ENCODE measurements around the gene METTL8.

DNA sequence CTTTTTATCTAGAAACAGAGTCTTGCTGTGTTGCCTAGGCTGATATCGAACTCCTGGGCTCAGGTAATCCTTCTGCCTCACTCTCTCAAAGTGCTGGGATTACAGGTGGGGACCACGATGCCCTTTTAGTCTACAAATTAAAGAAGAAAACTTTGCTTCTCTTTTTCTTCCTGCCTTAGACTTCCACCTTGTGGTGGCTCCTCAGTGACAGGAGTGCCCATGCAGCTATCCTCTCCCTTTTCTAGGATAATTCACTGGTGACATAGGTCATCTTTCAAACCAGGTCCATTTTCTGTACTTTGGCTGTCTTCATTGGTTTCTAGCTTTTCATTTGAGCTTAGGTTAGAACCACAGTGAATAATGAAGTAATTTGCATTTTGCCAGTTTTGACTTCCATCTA lies 13.9 kb upstream of the METTL8 start:
- TF ChIP-seq POLR2A (IDR thresholded peaks at IDR 0.05; ENCODE audit: extremely low read depth, insufficient read length), result no peak
- TF ChIP-seq, protein P1, sequence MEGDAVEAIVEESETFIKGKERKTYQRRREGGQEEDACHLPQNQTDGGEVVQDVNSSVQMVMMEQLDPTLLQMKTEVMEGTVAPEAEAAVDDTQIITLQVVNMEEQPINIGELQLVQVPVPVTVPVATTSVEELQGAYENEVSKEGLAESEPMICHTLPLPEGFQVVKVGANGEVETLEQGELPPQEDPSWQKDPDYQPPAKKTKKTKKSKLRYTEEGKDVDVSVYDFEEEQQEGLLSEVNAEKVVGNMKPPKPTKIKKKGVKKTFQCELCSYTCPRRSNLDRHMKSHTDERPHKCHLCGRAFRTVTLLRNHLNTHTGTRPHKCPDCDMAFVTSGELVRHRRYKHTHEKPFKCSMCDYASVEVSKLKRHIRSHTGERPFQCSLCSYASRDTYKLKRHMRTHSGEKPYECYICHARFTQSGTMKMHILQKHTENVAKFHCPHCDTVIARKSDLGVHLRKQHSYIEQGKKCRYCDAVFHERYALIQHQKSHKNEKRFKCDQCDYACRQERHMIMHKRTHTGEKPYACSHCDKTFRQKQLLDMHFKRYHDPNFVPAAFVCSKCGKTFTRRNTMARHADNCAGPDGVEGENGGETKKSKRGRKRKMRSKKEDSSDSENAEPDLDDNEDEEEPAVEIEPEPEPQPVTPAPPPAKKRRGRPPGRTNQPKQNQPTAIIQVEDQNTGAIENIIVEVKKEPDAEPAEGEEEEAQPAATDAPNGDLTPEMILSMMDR (IDR thresholded peaks at IDR 0.05; ENCODE audit: low read depth, low read length), result no peak
- TF ChIP-seq, protein P2, sequence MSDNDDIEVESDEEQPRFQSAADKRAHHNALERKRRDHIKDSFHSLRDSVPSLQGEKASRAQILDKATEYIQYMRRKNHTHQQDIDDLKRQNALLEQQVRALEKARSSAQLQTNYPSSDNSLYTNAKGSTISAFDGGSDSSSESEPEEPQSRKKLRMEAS (IDR thresholded peaks at IDR 0.05; ENCODE audit: low read depth, low read length), result no peak

All from NB4 (cell line).